SK-N-SH (cell line): ENCODE data around the gene SS18. TPM values are rescaled to one million over a fixed set of nuclear protein-coding genes. Genes with fewer than 3 reads are reported as not detected.

Experiments used
- CTCF ChIA-PET: fragments of 300-600, 350-600 bp; formaldehyde crosslinking; extraction: SDS; loops from one replicate; lab custom pipeline; 2021; lab: Yijun Ruan, JAX
- POLR2A ChIA-PET: fragments of 350-600 bp; sonication (Branson Sonifier 250); formaldehyde crosslinking; extraction: SDS; loops from one replicate; lab custom pipeline; 2020; ENCODE audit warnings: antibody characterized with exemption, inconsistent platforms; lab: Yijun Ruan, JAX
- DNase-seq: peaks from one replicate; pipeline ENCODE4 v3.0.0; 2012
- H2AFZ ChIP-seq: fragments of 200-600 bp; sonication (generic); 2 replicates; pipeline ENCODE4 v1.8.1; 2016; ENCODE audit warnings: antibody characterized with exemption, mild to moderate bottlenecking, low read depth
- H3F3A ChIP-seq: fragments of 200-600 bp; sonication (generic); replicated peaks from 2 replicates; pipeline ENCODE3; 2016; ENCODE audit warnings: antibody characterized with exemption, mild to moderate bottlenecking; ENCODE audit not compliant: insufficient read depth
- H3K27ac ChIP-seq, 2 experiments: fragments of 200-500 bp in 1 of 2; fragments of 200-600 bp in 1 of 2; sonication (Bioruptor generic) in 1 of 2; sonication (generic), shearing (Covaris generic) in 1 of 2; 2 replicates each; pipeline versions ENCODE4 v1.5.1 to v1.6.1; 2014 to 2016; ENCODE audit warnings: low read depth in 2 of 2, inconsistent platforms in 1 of 2, low read length in 1 of 2, mild to moderate bottlenecking in 1 of 2, mixed read lengths in 1 of 2
- H3K27me3 ChIP-seq: fragments of 200-600 bp; sonication (generic), shearing (Covaris generic); 2 replicates; pipeline ENCODE4 v1.6.1; 2016; ENCODE audit warnings: mixed run types; ENCODE audit not compliant: insufficient read depth
- H3K36me3 ChIP-seq, 2 experiments: fragments of 200-500 bp in 1 of 2; fragments of 200-600 bp in 1 of 2; sonication (Bioruptor generic) in 1 of 2; sonication (generic) in 1 of 2; replicated peaks in 1 of 2; 2 replicates each; pipeline versions ENCODE3 to v1.5.1; 2014 to 2016; ENCODE audit warnings: low read length in 1 of 2, mild to moderate bottlenecking in 1 of 2; ENCODE audit not compliant: insufficient read depth in 2 of 2, control insufficient read depth in 1 of 2
- H3K4me1 ChIP-seq, 2 experiments: fragments of 200-500 bp in 1 of 2; fragments of 200-600 bp in 1 of 2; sonication (Bioruptor generic) in 1 of 2; sonication (generic), shearing (Covaris generic) in 1 of 2; 2 replicates each; pipeline versions ENCODE4 v1.5.1 to v1.6.1; 2014 to 2016; ENCODE audit warnings: low read depth in 1 of 2, low read length in 1 of 2, mixed run types in 1 of 2; ENCODE audit not compliant: insufficient read depth in 2 of 2, control insufficient read depth in 1 of 2
- H3K4me2 ChIP-seq: fragments of 200-600 bp; sonication (generic), shearing (Covaris generic); 2 replicates; pipeline ENCODE4 v1.6.1; 2017; ENCODE audit warnings: mixed run types
- H3K4me3 ChIP-seq, 2 experiments: fragments of 200-500 bp in 1 of 2; fragments of 200-600 bp in 1 of 2; sonication (Bioruptor generic) in 1 of 2; sonication (generic), shearing (Covaris generic) in 1 of 2; 2 replicates each; pipeline versions ENCODE4 v1.5.1 to v1.8.1; 2014 to 2016; ENCODE audit warnings: low read depth in 2 of 2, inconsistent platforms in 1 of 2, low read length in 1 of 2, mild to moderate bottlenecking in 1 of 2, mixed read lengths in 1 of 2, moderate library complexity in 1 of 2
- H3K79me2 ChIP-seq: fragments of 200-600 bp; sonication (generic); 2 replicates; pipeline ENCODE4 v1.8.1; 2017; ENCODE audit warnings: mild to moderate bottlenecking; ENCODE audit not compliant: insufficient read depth
- H3K9ac ChIP-seq: fragments of 200-600 bp; sonication (generic); 2 replicates; pipeline ENCODE4 v1.6.1; 2017; ENCODE audit warnings: mixed run types
- H3K9me2 ChIP-seq: fragments of 200-600 bp; sonication (generic); 2 replicates; pipeline ENCODE4 v1.6.1; 2017; ENCODE audit warnings: mixed run types
- H3K9me3 ChIP-seq: fragments of 200-600 bp; sonication (generic); 2 replicates; pipeline ENCODE4 v1.6.1; 2017; ENCODE audit warnings: mixed run types, mild to moderate bottlenecking, moderate library complexity
- H4K20me1 ChIP-seq: fragments of 200-600 bp; sonication (generic); 2 replicates; pipeline ENCODE4 v1.6.1; 2017; ENCODE audit warnings: mild to moderate bottlenecking, mixed run types; ENCODE audit not compliant: insufficient read depth
- EZH2phosphoT487 ChIP-seq: fragments of 200-600 bp; sonication (generic); IDR thresholded peaks from 2 replicates; pipeline ENCODE4 v1.6.1; 2017; ENCODE audit warnings: low read depth, mixed run types, mild to moderate bottlenecking, antibody characterized with exemption, moderate library complexity, borderline replicate concordance
- GABPA ChIP-seq: IDR thresholded peaks from 2 replicates; pipeline ENCODE4 v1.4.0; 2012; ENCODE audit warnings: low read depth, mild to moderate bottlenecking
- NFIC ChIP-seq: IDR thresholded peaks from 2 replicates; pipeline ENCODE4 v1.4.0; 2012; ENCODE audit warnings: borderline replicate concordance
- TEAD4 ChIP-seq: IDR thresholded peaks from 2 replicates; pipeline ENCODE4 v1.4.0; 2012; ENCODE audit warnings: mild to moderate bottlenecking, borderline replicate concordance; ENCODE audit not compliant: insufficient read depth
- WGBS: methylation state at CpG from one replicate; pipeline ENCODE4 v1.1.6; 2017; ENCODE audit warnings: low lambda C conversion rate; 5-methylcytosine and 5-hydroxymethylcytosine counted together
- polyA plus RNA-seq, 3 experiments: library from polyadenylated mRNA; depleted of rRNA; stranded (reverse); fragments of >200 nt; gene quantifications; 2 replicates each; pipeline ENCODE4 v1.2.3, GENCODE V29; 2012
- TF ChIP-seq, protein P1 (sequence below): IDR thresholded peaks from 2 replicates; pipeline ENCODE4 v1.4.0; 2012; ENCODE audit warnings: low read depth
- TF ChIP-seq, protein P2 (sequence below): IDR thresholded peaks from 2 replicates; pipeline ENCODE4 v1.4.0; 2012; ENCODE audit warnings: low read depth, borderline replicate concordance
- TF ChIP-seq, protein P3 (sequence below): fragments of 200-600 bp; sonication (generic); IDR thresholded peaks from 2 replicates; pipeline ENCODE4 v1.6.1; 2017; ENCODE audit warnings: antibody characterized with exemption, mild to moderate bottlenecking, moderate library complexity

SS18 gene
- polyA plus RNA-seq, 1 of the 3 experiments (the other 2 are of a cell fraction) = 98.6 TPM

DNA sequence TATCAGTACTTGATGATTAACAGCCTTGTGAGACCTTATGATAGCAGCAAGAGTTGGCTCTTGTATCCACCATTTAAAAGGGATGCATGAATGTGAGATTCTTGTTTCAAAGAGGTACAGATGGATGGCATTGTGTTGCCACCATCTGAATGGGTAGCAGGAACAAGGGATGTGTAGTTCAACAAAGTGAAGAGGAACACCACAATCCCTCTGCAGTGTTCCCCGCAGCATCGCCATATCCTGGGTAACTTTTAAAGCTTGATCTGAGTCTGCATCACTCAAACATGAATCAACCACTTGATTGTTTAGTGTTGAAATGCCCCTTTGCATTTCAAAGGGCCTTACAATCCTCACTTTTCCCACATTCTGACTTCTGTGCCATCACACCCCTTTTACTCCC lies 106.7 kb downstream of the SS18 start:
- WGBS = 100% methylated on average over 2 of the region's 2 CpGs

DNA sequence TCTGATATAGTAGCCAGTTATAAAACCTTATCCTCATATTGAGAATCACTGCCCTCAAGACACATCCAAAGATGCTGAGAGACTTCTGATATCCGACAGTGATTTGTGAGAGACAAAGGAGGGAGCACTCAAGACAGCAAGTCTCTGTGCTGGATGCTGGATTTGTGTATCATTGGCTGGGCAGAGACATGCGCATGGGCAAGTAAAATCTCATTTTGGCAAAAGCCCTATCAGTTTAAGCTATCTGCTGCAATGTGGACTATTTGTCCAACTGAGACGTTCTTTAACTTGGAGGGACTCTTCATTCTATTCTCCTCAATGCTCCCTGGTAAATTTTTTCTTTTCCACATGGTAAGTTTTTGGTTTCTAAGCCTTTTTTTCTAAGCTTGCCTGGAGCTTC lies 107.5 kb downstream of the SS18 start:
- Histone ChIP-seq H3F3A (no peaks in the 10 kb centered on the region), H3K4me3 (no peak overlapping the region), H3K4me1 (no peaks in the 10 kb centered on the region), H3K9me3 (no peaks in the 10 kb centered on the region), H4K20me1 (no peaks in the 10 kb centered on the region), H2AFZ (no peak overlapping the region), H3K79me2 (no peaks in the 10 kb centered on the region), H3K27ac (no peak overlapping the region), H3K9ac (no peak overlapping the region), H3K36me3 (no peaks in the 10 kb centered on the region), H3K9me2 (no peaks in the 10 kb centered on the region), H3K27me3 (no peaks in the 10 kb centered on the region), H3K4me2 (no peak overlapping the region)
- 63% methylated on average over 3 of the region's 3 CpGs for WGBS
- DNase-seq = no peak
- CTCF ChIA-PET = interaction anchor here (1.2 kb wide), 1 partner anchor 14 kb away, joined by 3 read pairs; no protein-coding TSS in a partner anchor
- POLR2A ChIA-PET = no interaction called here
- TF ChIP-seq, protein P1, sequence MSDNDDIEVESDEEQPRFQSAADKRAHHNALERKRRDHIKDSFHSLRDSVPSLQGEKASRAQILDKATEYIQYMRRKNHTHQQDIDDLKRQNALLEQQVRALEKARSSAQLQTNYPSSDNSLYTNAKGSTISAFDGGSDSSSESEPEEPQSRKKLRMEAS = no peak
- no peak for TF ChIP-seq TEAD4
- TF ChIP-seq NFIC = no peak

More for the DNA sequence above, 106.7 kb downstream of the SS18 start:
- H3K36me3 ChIP-seq = no peaks in the 10 kb centered on the region
- no peak for TF ChIP-seq NFIC
- TF ChIP-seq GABPA = no peak
- TF ChIP-seq, protein P2, sequence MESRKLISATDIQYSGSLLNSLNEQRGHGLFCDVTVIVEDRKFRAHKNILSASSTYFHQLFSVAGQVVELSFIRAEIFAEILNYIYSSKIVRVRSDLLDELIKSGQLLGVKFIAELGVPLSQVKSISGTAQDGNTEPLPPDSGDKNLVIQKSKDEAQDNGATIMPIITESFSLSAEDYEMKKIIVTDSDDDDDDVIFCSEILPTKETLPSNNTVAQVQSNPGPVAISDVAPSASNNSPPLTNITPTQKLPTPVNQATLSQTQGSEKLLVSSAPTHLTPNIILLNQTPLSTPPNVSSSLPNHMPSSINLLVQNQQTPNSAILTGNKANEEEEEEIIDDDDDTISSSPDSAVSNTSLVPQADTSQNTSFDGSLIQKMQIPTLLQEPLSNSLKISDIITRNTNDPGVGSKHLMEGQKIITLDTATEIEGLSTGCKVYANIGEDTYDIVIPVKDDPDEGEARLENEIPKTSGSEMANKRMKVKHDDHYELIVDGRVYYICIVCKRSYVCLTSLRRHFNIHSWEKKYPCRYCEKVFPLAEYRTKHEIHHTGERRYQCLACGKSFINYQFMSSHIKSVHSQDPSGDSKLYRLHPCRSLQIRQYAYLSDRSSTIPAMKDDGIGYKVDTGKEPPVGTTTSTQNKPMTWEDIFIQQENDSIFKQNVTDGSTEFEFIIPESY = no peak
- TF ChIP-seq, protein P3, sequence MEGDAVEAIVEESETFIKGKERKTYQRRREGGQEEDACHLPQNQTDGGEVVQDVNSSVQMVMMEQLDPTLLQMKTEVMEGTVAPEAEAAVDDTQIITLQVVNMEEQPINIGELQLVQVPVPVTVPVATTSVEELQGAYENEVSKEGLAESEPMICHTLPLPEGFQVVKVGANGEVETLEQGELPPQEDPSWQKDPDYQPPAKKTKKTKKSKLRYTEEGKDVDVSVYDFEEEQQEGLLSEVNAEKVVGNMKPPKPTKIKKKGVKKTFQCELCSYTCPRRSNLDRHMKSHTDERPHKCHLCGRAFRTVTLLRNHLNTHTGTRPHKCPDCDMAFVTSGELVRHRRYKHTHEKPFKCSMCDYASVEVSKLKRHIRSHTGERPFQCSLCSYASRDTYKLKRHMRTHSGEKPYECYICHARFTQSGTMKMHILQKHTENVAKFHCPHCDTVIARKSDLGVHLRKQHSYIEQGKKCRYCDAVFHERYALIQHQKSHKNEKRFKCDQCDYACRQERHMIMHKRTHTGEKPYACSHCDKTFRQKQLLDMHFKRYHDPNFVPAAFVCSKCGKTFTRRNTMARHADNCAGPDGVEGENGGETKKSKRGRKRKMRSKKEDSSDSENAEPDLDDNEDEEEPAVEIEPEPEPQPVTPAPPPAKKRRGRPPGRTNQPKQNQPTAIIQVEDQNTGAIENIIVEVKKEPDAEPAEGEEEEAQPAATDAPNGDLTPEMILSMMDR = no peak
- TF ChIP-seq EZH2phosphoT487 = no peak
- no peak overlapping the region for H2AFZ ChIP-seq
- H3K4me3 ChIP-seq = no peak overlapping the region
- no peak overlapping the region for H3K9ac ChIP-seq
- ChIA-PET POLR2A (no interaction called here), CTCF (interaction anchor here (1.2 kb wide), 1 partner anchor 15 kb away, joined by 3 read pairs; no protein-coding TSS in a partner anchor)
- H3K9me3 ChIP-seq = no peaks in the 10 kb centered on the region
- no peaks in the 10 kb centered on the region for H3K27me3 ChIP-seq
- no peaks in the 10 kb centered on the region for H4K20me1 ChIP-seq
- no peaks in the 10 kb centered on the region for H3K79me2 ChIP-seq
- no peak overlapping the region for H3K27ac ChIP-seq
- no peak overlapping the region for H3K4me2 ChIP-seq
- no peak for DNase-seq
- no peaks in the 10 kb centered on the region for H3K9me2 ChIP-seq
- H3F3A ChIP-seq = no peaks in the 10 kb centered on the region
- H3K4me1 ChIP-seq = no peaks in the 10 kb centered on the region
